OCI-LY1 (cell line): ENCODE results near the gene PAX6.

Experiments used
- H2AFZ ChIP-seq: fragments of 200-600 bp; sonication (generic), shearing (Covaris generic); 2 replicates; pipeline ENCODE4 v1.6.0; 2014; ENCODE audit warnings: antibody characterized with exemption, mild to moderate bottlenecking, low read length
- H3F3A ChIP-seq: fragments of 200-600 bp; sonication (generic), shearing (Covaris generic); 2 replicates; pipeline ENCODE4 v1.6.0; 2014; ENCODE audit warnings: mild to moderate bottlenecking, antibody characterized with exemption, low read length, moderate library complexity; ENCODE audit not compliant: insufficient read depth
- H3K27ac ChIP-seq: fragments of 200-600 bp; sonication (generic); 2 replicates; pipeline ENCODE4 v1.5.1; 2014; ENCODE audit warnings: low read length, mixed run types, mild to moderate bottlenecking, low read depth; ENCODE audit not compliant: poor library complexity, severe bottlenecking
- H3K27me3 ChIP-seq: fragments of 200-600 bp; sonication (generic); 2 replicates; pipeline ENCODE4 v1.6.0; 2014; ENCODE audit warnings: antibody characterized with exemption, mild to moderate bottlenecking, low read length, moderate library complexity; ENCODE audit not compliant: insufficient read depth
- H3K36me3 ChIP-seq: fragments of 200-600 bp; sonication (generic); 2 replicates; pipeline ENCODE4 v1.6.1; 2014; ENCODE audit warnings: mild to moderate bottlenecking, antibody characterized with exemption, low read length, moderate library complexity, mixed read lengths; ENCODE audit not compliant: insufficient read depth
- H3K4me1 ChIP-seq: fragments of 200-600 bp; sonication (generic); 2 replicates; pipeline ENCODE4 v1.5.1; 2014; ENCODE audit warnings: mild to moderate bottlenecking, low read length, moderate library complexity; ENCODE audit not compliant: insufficient read depth, severe bottlenecking
- H3K4me2 ChIP-seq: fragments of 200-600 bp; sonication (generic), shearing (Covaris generic); 2 replicates; pipeline ENCODE4 v1.6.1; 2014; ENCODE audit warnings: low read length
- H3K4me3 ChIP-seq: fragments of 200-600 bp; sonication (generic); 2 replicates; pipeline ENCODE4 v1.5.1; 2014; ENCODE audit warnings: low read length, low read depth, mild to moderate bottlenecking, mixed read lengths; ENCODE audit not compliant: poor library complexity, severe bottlenecking
- H3K79me2 ChIP-seq: fragments of 200-600 bp; shearing (Covaris generic); 2 replicates; pipeline ENCODE4 v1.6.1; 2016; ENCODE audit warnings: mixed run types, low read length, mixed read lengths; ENCODE audit not compliant: insufficient read depth
- H3K9ac ChIP-seq: fragments of 200-600 bp; sonication (generic), shearing (Covaris generic); 2 replicates; pipeline ENCODE4 v1.6.1; 2014; ENCODE audit warnings: mild to moderate bottlenecking, low read length, mixed read lengths
- H3K9me2 ChIP-seq: fragments of 200-600 bp; sonication (generic), shearing (Covaris generic); 2 replicates; pipeline ENCODE4 v1.6.1; 2014; ENCODE audit warnings: low read depth, mild to moderate bottlenecking, low read length, mixed read lengths
- H3K9me3 ChIP-seq: fragments of 200-600 bp; shearing (Covaris generic); 2 replicates; pipeline ENCODE4 v1.6.1; 2014; ENCODE audit warnings: low read length, mixed read lengths
- H4K20me1 ChIP-seq: fragments of 200-600 bp; sonication (generic), shearing (Covaris generic); 2 replicates; pipeline ENCODE4 v1.6.0; 2016; ENCODE audit warnings: mild to moderate bottlenecking, low read length; ENCODE audit not compliant: insufficient read depth
- CTCF ChIP-seq: fragments of 200-600 bp; sonication (generic), shearing (Covaris generic); IDR thresholded peaks from 2 replicates; pipeline ENCODE4 v1.5.1; 2017; ENCODE audit warnings: mild to moderate bottlenecking, antibody characterized with exemption, low read length, moderate library complexity, mixed read lengths
- EZH2 ChIP-seq: fragments of 200-600 bp; sonication (generic), shearing (Covaris generic); IDR thresholded peaks from 2 replicates; pipeline ENCODE4 v1.8.0; 2017; ENCODE audit warnings: borderline replicate concordance, mixed run types, mild to moderate bottlenecking, antibody characterized with exemption, low read length, moderate library complexity, mixed read lengths

Gene PAX6

GRCh38 chr11:31802000-31802551 lies 9.0 kb downstream of the PAX6 start:
- Histone ChIP-seq H3K36me3 (no peaks in the 10 kb centered on the region), H4K20me1 (no peaks in the 10 kb centered on the region), H3K27me3 (0 out of 2 replicates have a peak, but pooled peaks cover 4% of the 10 kb centered on the region), H3K4me2 (no peak overlapping the region), H3K27ac (no peak overlapping the region), H3K79me2 (no peaks in the 10 kb centered on the region), H3F3A (no peaks in the 10 kb centered on the region), H2AFZ (no peak overlapping the region), H3K4me3 (no peak overlapping the region), H3K9ac (no peak overlapping the region), H3K9me3 (no peaks in the 10 kb centered on the region), H3K9me2 (no peaks in the 10 kb centered on the region), H3K4me1 (no peaks in the 10 kb centered on the region)
- TF ChIP-seq EZH2 (no peak), CTCF (no peak)

DNA sequence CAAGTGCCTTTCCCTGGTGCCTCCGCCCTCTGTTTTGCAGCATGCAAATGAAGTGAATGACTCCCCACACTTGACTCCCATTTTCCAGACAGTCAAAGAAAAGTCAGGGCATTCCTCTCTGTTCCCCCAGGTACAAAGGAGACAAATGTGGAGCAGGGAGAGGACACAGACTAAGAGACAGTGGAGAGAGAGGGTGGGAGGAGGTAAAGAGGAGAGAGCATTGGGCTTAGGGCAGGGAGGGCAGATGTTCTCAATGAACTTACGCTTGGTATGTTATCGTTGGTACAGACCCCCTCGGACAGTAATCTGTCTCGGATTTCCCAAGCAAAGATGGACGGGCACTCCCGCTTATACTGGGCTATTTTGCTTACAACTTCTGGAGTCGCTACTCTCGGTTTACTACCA lies 9.8 kb downstream of the PAX6 start:
- TF ChIP-seq CTCF (no peak), EZH2 (no peak)
- Histone ChIP-seq H2AFZ (no peak overlapping the region), H3K27me3 (0 out of 2 replicates have a peak, but pooled peaks cover 3% of the 10 kb centered on the region), H4K20me1 (no peaks in the 10 kb centered on the region), H3K4me1 (no peaks in the 10 kb centered on the region), H3K9me3 (no peaks in the 10 kb centered on the region), H3K4me3 (no peak overlapping the region), H3K79me2 (no peaks in the 10 kb centered on the region), H3F3A (no peaks in the 10 kb centered on the region), H3K9ac (no peak overlapping the region), H3K4me2 (no peak overlapping the region), H3K27ac (no peak overlapping the region), H3K9me2 (no peaks in the 10 kb centered on the region), H3K36me3 (no peaks in the 10 kb centered on the region)

DNA sequence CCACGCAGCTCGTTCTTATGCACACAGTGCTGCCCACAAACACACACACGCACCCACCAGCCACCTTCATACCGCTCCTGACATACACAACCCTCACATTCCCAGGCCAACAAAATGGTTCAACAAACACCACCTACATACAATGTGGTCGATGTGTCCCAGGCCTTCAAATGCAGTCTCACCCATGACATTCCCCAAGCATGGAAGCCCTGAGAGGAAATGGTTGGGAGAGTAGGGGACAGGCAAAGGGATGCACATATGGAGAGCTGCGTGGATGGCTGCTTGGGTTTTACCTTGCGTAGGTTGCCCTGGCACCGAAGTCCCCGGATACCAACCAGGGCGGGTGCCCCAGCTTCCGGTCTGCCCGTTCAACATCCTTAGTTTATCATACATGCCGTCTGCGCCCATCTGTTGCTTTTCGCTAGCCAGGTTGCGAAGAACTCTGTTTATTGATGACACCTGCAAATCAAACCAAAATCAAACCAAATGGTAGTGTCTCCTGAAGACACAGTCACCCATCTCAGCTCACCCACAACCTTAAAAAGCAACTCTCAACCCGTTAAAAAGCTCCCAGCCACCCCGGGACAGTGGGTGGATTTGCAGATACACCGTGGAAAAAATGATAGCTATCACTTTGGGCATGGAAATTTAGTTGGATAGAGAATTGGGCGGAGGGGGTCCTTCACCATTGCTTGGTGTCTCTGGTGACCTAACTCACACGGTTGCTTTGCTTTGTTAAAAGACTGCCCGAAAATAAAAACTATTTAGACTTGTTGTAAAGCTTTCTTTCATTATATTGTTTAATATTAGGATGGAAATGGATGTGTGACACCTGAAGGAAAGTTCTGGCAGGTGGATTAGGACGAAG lies 10.5 kb downstream of the PAX6 start:
- Histone ChIP-seq H3K9me3 (no peaks in the 10 kb centered on the region), H4K20me1 (no peaks in the 10 kb centered on the region), H3K27me3 (no peaks in the 10 kb centered on the region), H3K4me1 (no peaks in the 10 kb centered on the region), H3K4me3 (no peak overlapping the region), H3K27ac (no peak overlapping the region), H3K9me2 (no peaks in the 10 kb centered on the region), H2AFZ (no peak overlapping the region), H3K9ac (no peak overlapping the region), H3K36me3 (no peaks in the 10 kb centered on the region), H3K4me2 (no peak overlapping the region), H3K79me2 (no peaks in the 10 kb centered on the region), H3F3A (no peaks in the 10 kb centered on the region)
- no peak for TF ChIP-seq CTCF
- TF ChIP-seq EZH2: no peak
